ENCODE data around the gene GLIPR1.
"Not testable (repeated sequence)": the region's sequence is repeated elsewhere in the genome, so short reads cannot be mapped to it uniquely, and the experiment has no call there.

The GLIPR1 gene

DNA sequence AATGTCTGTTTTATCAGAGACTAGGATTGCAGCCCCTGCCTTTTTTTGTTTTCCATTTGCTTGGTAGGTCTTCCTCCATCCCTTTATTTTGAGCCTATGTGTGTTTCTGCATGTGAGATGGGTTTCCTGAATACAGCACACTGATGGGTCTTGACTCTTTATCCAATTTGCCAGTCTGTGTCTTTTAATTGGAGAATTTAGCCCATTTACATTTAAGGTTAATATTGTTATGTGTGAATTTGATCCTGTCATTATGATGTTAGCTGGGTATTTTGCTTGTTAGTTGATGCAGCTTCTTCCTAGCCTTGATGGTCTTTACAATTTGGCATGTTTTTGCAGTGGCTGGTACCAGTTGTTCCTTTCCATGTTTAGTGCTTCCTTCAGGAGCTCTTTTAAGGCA is 40.7 kb downstream of the GLIPR1 start:
- not testable (repeated sequence) for DNase-seq (ENCODE audit: low read depth)

DNA sequence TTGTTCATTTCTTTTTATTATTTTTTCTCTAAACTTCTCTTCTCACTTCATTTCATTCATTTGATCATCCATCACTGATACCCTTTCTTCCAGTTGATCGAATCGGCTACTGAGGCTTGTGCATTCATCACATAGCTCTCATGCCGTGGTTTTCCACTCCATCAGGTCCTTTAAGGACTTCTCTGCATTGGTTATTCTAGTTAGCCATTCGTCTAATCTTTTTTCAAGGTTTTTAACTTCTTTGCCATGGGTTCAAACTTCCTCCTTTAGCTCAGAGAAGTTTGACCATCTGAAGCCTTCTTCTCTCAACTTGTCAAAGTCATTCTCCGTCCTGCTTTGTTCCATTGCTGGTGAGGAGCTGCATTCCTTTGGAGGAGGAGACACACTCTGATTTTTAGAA is 41.6 kb downstream of the GLIPR1 start:
- DNase-seq (ENCODE audit: low read depth), result not testable (repeated sequence)

DNA sequence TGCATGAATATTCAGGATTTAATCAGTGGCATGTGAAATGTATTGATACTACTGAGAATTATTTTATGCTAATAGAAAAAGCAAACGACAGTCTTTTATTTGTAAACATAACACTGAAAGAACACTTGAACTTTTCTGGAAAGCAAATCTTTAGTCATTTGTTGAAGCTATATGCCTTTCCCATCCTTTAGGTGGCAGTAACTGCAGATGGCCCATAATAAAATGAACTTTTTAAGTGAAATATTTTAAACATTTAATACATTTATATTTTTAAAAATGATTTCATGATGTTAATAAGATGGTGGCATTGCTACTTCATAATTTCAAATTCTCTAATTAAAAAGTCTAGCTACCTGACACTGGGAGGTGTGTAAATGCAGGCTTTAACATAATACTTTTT is 44.7 kb downstream of the GLIPR1 start:
- no peak for DNase-seq (ENCODE audit: low read depth)

DNA sequence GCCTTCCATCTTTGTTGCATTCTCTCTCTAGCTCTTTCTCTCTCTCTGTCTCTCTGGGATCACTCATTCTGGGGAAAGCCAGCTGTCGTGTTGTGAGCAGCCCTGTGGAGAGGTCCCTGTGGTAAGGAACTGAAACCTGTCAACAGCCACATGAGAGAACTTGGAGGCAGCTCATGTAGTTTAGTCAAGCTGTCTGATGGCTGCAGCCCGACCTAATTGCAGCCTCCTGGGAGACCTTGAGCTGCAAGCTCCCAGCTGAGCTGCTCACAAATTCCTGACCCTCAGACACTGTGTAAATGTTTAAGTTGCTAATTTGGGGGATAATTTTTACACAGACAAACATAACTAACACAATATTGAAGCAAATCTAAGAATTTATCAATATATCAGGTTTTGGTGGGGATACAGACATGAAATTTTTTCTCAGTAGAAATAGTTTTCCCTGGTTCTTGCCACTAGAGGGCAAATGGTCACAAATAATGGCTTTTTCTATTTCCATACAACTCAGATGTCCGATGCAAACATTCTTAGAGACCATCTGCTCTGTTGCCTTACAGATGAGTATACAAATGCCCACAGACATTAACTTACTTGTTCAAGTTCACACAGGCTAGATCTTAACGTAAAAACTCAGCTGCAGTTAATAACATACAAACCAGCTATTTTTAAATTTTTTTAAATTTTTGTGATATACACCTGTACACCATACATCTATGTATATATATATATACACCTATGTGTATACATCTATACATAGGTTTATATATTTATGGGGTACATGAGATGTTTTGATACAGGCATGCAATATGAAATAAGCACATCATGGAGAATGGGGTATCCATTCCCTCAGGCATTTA is 46.3 kb downstream of the GLIPR1 start:
- DNase-seq (ENCODE audit: low read depth), result no peak

DNA sequence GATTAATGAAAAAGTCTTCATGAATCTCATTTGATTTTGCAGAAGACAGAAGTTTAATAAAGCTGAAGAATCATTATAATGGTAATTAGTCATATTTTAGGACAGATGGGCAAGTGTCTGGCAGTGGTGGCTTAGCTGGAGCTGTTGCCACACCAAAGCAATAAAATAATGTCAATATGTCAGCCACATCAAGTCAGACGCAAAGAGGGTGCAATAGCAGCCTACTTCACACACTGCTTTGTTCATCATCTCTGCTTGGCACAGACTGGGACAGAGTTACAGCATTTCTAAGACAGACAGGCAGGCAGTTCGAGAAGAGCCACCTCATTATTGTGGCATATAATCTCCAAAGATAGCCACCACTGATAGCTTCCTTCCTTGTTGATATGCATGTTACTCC is 47.7 kb downstream of the GLIPR1 start:
- no peak for DNase-seq (ENCODE audit: low read depth)

DNA sequence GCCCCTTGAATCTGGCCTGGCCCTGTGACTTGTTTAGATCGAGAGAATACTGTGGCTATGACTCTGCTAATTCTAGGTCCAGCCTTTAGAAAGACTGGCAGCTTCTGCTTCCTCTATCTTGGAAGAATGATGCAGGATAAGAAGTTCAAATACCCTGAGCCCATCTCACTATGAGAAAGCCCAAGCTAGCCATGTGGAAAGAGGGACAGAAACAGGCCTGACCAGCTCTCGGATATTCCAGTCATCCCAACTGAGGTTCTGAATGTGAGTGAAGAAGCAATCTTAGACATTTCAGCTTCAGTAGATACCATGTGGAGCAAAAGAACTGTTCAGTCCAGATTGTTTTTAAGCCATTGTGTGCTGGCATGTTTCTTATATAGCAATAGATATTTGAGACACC is 48.1 kb downstream of the GLIPR1 start:
- no peak for DNase-seq (ENCODE audit: low read depth)

DNA sequence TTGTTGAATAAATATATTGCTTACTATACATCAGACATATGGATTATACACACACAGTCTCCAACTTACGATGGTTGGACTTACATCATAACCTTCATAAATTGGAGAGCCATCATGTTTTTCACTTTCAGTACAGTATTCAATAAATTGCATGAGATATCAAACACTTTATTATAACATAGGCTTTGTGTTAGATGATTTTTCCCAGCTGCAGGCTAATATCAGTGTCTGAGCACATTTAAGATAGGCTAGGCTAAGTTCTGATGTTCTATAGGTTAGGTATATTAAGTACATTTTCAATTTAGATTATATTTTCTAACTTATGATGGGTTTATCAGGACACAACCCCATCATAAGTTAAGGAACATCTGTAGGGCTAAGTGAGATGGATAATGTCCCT is 48.8 kb downstream of the GLIPR1 start:
- no peak for DNase-seq (ENCODE audit: low read depth)

DNA sequence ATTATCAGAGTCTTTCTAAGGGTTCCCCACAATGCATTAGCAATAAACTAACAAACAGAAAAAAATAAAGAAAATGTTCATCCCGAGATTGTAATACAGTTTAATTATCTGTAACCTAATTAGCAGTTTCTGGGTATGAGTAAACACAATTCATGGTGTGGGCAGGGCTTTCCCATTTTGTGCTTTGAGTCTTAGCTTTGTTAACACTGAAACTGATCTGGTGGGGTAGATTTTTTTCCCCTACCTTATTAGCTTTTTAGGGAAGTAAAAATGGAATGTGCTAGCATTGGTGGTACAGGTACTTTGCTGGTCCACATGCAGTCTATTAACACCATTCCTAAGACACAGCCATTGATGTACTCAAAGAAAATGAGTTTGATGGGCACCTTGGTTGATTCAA is 49.3 kb downstream of the GLIPR1 start:
- DNase-seq (ENCODE audit: low read depth), result no peak

DNA sequence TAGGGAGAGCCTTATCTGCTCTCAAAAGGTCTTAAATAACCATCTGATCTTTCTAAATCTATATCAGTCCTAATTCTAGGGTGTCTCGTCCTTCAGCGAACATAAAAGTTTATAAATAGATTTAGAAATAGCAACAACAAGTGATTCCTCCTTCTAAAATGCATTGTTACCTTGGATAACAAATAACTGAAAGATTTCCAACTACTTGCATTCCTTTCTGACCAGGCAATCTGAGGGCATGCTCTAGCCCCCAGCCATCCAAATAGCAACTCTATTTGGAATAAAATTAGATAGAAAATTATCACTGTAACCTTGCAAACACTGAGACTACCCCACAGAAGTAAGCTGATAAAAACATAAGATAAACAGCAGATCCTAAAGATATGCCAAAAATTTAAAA is 52.7 kb downstream of the GLIPR1 start:
- no peak for DNase-seq (ENCODE audit: low read depth)

DNA sequence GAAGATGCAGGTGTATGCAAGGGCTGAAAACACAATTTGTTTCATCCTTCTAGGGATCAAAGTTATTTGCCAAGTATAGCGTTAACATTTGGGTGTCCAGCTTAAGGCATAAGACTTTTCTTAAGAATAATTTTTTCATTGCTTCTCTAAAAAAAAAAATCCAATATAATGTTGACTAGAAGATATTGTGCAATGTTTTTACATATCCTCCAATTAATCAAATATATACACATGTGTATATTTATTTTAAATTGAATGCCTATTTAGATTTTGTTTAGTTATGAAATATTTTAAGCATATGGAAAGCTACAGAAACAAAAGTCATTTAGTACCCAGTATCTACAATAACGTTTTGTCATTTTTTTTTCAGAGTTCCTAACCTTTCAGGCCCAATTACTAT is 59.3 kb downstream of the GLIPR1 start:
- DNase-seq (ENCODE audit: low read depth), result no peak

DNA sequence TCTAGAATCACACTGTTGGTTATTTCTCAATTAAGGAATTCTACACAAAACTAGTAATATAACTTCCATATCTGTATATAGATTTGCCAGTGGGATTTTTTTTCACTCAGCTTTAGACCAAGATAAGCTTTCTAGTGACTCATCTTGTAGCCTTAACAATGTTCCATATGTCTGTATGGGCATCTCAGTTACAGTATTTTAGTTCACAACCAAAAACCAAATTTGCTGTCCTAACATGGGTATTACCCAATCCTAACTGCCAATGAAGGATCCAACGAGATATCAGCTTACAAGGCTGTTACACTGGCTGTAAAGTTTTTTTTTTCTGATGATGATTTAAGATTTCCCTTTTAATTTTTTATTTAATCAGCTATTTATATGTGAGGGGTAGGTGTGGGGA is 62.4 kb downstream of the GLIPR1 start:
- no peak for DNase-seq (ENCODE audit: low read depth)

DNA sequence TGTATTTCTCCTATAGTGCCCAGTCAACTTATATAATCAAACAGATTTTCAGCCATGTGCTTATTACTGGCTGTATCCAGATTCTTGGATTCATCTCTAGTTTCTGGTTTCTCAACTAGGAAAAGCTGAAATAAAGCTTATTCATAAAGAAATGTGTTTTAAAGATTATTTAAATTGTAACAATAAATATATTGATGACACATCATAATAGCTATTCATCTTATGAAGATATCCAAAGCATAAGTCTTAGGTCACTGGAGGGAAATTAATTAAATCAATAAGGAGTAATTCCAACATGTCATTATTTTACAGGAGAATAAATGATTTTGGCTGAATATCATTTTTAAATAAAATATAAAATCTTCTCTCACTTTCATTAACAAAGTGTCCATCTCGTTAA is 63.0 kb downstream of the GLIPR1 start:
- no peak for DNase-seq (ENCODE audit: low read depth)

DNA sequence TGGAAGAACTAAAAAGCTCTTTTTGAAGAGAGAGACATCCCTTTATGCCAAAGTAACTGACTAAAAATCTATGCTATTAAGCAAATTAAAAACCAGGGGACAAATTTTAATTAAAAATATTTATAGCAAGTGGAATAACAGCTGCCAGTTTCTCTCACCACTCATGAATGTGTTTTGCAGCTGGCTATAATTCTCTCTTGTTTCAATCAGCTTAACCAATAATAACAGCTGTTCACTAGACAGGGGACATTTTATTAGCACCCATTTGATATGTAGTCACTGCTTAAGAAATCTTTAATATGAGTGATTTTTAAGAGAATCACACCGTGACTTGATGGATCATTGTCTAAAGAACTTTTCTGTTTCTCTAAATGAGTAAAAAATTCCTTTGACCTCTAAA is 65.1 kb downstream of the GLIPR1 start:
- no peak for DNase-seq (ENCODE audit: low read depth)

DNA sequence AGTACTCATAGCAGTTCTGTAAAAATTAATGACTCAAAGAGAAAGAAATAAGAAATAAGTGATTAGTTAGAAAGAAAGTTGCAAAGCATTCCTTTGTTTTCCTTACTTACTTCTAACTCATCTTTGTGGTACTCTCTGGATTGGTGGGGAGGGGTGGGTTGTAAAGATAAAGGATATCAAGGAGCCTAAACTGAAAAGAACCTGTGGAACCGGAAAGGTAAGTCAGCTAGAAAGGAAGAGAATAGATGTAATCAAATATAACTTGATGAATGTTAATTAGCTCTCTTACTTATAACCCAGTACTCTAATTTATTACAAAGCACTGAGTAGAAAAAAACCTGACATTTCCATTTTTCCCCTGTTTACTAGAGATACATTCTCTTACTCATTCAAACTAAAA is 68.3 kb downstream of the GLIPR1 start:
- no peak for DNase-seq (ENCODE audit: low read depth)

DNA sequence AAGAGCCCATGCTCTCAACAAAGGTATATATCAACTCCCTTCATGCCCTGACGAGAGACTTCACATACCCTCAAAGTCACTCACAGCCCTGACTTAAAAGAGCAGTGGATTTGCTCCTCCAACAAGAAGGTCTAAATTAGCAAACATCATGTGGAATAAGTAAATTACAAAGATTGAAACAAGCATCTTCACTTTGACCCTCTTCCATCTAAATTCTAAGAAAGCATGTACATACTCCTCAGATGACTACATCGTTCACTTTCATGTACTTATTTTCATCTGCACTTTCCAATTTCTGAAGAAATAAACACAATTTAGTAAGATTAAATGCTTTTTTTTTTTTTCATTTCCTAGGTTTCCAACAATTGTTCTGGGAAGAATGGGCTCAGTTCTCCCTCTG is 69.4 kb downstream of the GLIPR1 start:
- no peak for DNase-seq (ENCODE audit: low read depth)

DNA sequence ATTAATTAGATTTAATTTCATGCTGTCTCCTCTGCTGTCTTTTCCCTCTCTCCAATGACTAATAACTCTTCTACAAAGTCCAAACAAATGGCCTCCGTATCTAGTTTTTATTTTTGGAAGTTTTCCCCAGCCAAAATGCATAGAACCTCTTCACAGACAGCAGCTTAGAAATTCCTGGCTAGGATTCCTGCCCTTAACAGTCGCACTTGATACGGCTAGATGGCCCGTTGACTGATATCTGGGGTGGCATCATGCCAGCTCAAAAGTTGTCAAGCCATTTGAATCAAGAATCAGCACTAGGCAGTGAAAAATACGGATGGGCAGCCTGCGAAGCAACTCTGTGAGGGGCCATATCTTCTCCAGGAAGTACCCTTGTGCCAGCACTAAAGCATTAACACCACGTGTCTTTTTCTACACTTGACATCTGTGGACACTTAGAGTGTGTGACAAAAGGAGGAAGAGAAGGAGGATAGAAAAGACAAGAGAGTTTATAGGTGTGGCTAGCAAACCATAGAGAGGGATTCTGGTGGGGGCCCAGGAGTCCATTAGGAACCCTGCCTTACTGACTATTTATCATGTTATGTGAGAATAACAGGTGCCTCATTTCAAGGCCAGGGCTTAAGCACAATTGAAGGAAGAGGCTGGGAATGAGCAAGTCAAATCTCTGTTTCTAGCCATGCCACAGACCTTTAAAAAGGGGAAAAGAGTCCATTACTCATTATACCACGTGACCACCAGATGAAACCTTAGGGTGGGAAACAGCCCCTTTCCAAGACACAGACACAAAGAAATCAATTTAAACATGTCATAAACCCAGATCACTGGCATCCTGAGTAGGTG is 70.1 kb downstream of the GLIPR1 start:
- DNase-seq (ENCODE audit: low read depth), result no peak

DNA sequence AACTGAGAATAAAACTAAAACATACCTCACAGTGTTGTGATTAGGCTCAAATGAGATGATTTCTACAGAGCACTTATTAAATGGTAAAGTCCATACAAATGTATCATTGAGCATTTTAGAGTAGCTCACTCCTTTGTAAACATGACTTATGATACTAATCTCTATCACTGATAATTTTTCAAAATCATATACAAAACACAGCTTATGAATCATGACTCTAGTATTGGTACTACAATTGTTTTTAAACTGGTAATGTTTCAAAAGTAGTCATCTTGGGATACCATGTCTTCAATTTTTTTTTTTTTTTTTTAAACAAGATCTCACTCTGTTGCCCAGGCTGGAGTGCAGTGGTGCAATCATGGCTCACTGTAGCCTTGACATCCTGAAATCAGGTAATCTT is 70.9 kb downstream of the GLIPR1 start:
- no peak for DNase-seq (ENCODE audit: low read depth)

DNA sequence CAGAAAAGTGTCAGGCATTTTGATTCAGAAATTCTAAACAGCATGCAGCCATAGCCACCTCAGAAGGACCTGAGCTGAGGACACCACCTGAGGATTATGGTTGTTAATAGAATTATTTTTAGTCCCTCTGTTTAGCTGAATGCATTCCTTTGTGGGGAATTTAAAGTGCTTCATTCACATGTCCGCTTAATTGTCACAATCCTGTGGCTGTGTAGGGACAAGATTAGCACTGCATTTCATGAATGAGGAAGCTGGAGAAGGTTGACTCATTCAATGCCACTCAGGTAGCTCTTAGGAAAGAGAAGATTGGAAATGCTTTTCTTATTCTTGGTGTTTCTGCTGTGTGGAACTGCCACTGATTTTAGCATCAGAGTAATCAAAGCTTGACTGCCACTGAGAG is 72.8 kb downstream of the GLIPR1 start:
- no peak for DNase-seq (ENCODE audit: low read depth)
